DOHH2 (cell line): Measurements from ENCODE around the gene ZBTB12.

Experiments
- H3F3A ChIP-seq: fragments of 200-600 bp; sonication (generic), shearing (Covaris generic); 2 replicates; pipeline ENCODE4 v1.6.0; 2016; ENCODE audit warnings: antibody characterized with exemption, mild to moderate bottlenecking; ENCODE audit not compliant: control insufficient read depth, insufficient read depth
- H3K27ac ChIP-seq: fragments of 200-600 bp; sonication (generic); 2 replicates; pipeline ENCODE4 v1.5.1; 2014; ENCODE audit warnings: low read depth, mild to moderate bottlenecking, low read length, moderate library complexity
- H3K27me3 ChIP-seq: fragments of 200-600 bp; sonication (generic); 2 replicates; pipeline ENCODE4 v1.6.1; 2014; ENCODE audit warnings: mild to moderate bottlenecking, low read length, mixed read lengths; ENCODE audit not compliant: control insufficient read depth
- H3K36me3 ChIP-seq: fragments of 200-600 bp; sonication (generic); 2 replicates; pipeline ENCODE4 v1.6.1; 2014; ENCODE audit warnings: mild to moderate bottlenecking, low read length, moderate library complexity, mixed read lengths; ENCODE audit not compliant: control insufficient read depth
- H3K4me1 ChIP-seq: fragments of 200-600 bp; sonication (generic); 2 replicates; pipeline ENCODE4 v1.6.1; 2014; ENCODE audit warnings: mild to moderate bottlenecking, low read length, mixed read lengths; ENCODE audit not compliant: control insufficient read depth
- H3K4me2 ChIP-seq: fragments of 200-600 bp; sonication (generic); 2 replicates; pipeline ENCODE4 v1.6.0; 2014; ENCODE audit warnings: mild to moderate bottlenecking, low read length, moderate library complexity
- H3K4me3 ChIP-seq: fragments of 200-600 bp; sonication (generic); 2 replicates; pipeline ENCODE4 v1.5.1; 2014; ENCODE audit warnings: mild to moderate bottlenecking, low read length, mixed read lengths
- H3K79me2 ChIP-seq: fragments of 200-600 bp; sonication (generic); 2 replicates; pipeline ENCODE4 v1.6.1; 2014; ENCODE audit warnings: mild to moderate bottlenecking, low read length, mixed read lengths; ENCODE audit not compliant: control insufficient read depth
- H3K9me2 ChIP-seq: fragments of 200-600 bp; sonication (generic); replicated peaks from 2 replicates; pipeline ENCODE4 v1.6.1; 2014; ENCODE audit warnings: mild to moderate bottlenecking, low read length, mixed read lengths; ENCODE audit not compliant: control insufficient read depth
- H3K9me3 ChIP-seq: fragments of 200-600 bp; sonication (generic); 2 replicates; pipeline ENCODE4 v1.6.1; 2014; ENCODE audit warnings: antibody characterized with exemption, low read length, mixed read lengths; ENCODE audit not compliant: control insufficient read depth, insufficient read depth
- H4K20me1 ChIP-seq: fragments of 200-600 bp; sonication (generic); 2 replicates; pipeline ENCODE4 v1.6.0; 2014; ENCODE audit warnings: low read depth, mild to moderate bottlenecking, antibody characterized with exemption, low read length, moderate library complexity; ENCODE audit not compliant: control insufficient read depth, insufficient read depth
- CTCF ChIP-seq: fragments of 200-600 bp; sonication (generic); IDR thresholded peaks from one replicate; pipeline ENCODE4 v1.5.1; 2014; ENCODE audit warnings: antibody characterized with exemption, mild to moderate bottlenecking, low read depth, low read length; ENCODE audit not compliant: poor library complexity, severe bottlenecking
- EZH2phosphoT487 ChIP-seq: fragments of 200-600 bp; sonication (generic); IDR thresholded peaks from 2 replicates; pipeline ENCODE4 v1.6.1; 2017; ENCODE audit warnings: borderline replicate concordance, mild to moderate bottlenecking, antibody characterized with exemption, low read length, moderate library complexity, mixed read lengths

Gene ZBTB12

DNA sequence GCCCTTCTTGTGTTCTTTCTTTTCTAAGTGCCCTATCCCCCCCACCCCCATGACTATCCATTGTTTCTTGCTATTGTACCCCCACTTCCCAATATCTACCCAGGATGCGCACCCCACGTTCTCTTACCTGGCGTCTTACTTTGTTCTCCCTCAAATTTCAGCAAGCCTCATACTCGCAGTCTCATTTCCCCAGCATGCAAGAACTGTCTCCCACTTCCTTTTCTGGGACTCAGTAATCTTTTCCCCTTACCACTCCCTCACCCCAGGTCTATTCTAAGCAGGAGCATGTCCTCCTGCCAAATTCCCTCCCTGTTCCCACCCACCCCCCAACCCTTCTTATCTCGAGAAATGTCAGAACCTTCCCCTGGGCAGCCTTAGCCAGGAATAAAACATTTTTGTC, 2.7 kb downstream of the ZBTB12 start:
- Histone ChIP-seq H3K4me2 (peak overlapping the region; percentile 85), H3K27me3 (0 out of 2 replicates have a peak, but pooled peaks cover 3% of the 10 kb centered on the region), H3K4me1 (peaks cover 40% of the 10 kb centered on the region), H4K20me1 (no peaks in the 10 kb centered on the region), H3K4me3 (peak overlapping the region; percentile 18; the same call in 1 of the 2 replicates), H3K36me3 (peaks cover 27% of the 10 kb centered on the region), H3F3A (peaks cover 17% of the 10 kb centered on the region), H3K9me3 (no peaks in the 10 kb centered on the region), H3K79me2 (peaks cover 40% of the 10 kb centered on the region), H3K9me2 (no peaks in the 10 kb centered on the region), H3K27ac (no peak overlapping the region)
- no peak for TF ChIP-seq CTCF
- TF ChIP-seq EZH2phosphoT487: no peak

GRCh38 chr6:31898383-31899011, 3.4 kb downstream of the ZBTB12 start:
- peak overlapping the region; percentile 85 for H3K4me2 ChIP-seq
- TF ChIP-seq EZH2phosphoT487: no peak
- peak; percentile 24 for TF ChIP-seq CTCF
- H3K4me3 ChIP-seq: peak overlapping the region; percentile 86
- no peaks in the 10 kb centered on the region for H3K9me2 ChIP-seq
- peaks cover 13% of the 10 kb centered on the region for H3F3A ChIP-seq
- 0 out of 2 replicates have a peak, but pooled peaks cover 3% of the 10 kb centered on the region for H3K27me3 ChIP-seq
- peaks cover 31% of the 10 kb centered on the region for H3K36me3 ChIP-seq
- no peaks in the 10 kb centered on the region for H4K20me1 ChIP-seq
- H3K27ac ChIP-seq: peak overlapping the region; percentile 62
- peaks cover 40% of the 10 kb centered on the region for H3K4me1 ChIP-seq
- no peaks in the 10 kb centered on the region for H3K9me3 ChIP-seq
- peaks cover 40% of the 10 kb centered on the region for H3K79me2 ChIP-seq

DNA sequence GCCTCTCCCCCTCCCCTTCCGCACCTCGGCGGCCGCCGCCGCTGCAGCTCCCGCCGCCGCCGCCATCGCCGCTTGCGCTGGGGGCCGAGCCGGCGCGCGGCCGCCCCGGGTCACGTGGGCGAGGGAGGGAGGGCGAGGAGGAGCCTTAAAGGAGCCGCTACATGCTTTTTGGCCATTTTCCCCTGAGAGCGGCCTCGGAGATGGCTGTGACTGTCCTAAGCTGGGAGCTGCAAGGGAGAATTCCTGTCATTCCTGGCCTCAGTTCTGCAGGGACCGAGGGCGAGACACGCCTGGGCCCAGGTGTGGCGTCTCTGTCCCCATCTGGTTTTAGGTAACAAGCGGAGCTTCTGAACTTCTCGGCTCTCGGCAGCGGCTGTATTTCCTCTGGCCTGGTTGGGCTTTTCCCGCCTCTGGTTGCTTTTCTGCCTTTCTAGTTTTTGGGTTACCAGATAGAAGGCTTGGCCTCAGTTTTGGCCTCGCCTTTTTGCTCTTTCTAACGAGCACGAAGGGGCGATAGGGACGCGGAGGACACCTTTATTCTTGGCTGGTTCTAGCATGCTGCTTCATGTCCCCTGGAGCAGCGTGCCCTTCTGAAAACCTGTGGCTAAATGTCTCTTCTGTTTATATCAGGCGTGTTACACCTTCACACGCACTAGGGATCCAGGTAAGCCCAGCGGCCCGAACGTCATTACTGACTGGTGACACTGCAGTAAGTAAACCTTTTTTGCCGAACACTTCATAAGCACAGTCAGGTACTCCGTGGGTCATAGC, 4.1 kb downstream of the ZBTB12 start, which contains the start of gene EHMT2:
EHMT2 (minus strand) TSS at position 87 of the 771 bp plus-strand sequence; CDS start at position 66, 21 bp downstream.
- Histone ChIP-seq H3K9me2 (no peaks in the 10 kb centered on the region), H4K20me1 (no peaks in the 10 kb centered on the region), H3K9me3 (no peaks in the 10 kb centered on the region), H3K79me2 (peaks cover 40% of the 10 kb centered on the region), H3K27ac (peak within 1 kb of the TSS; percentile 62), H3F3A (peaks cover 9% of the 10 kb centered on the region), H3K36me3 (peaks cover 37% of the 10 kb centered on the region), H3K4me2 (peak within 1 kb of the TSS; percentile 85), H3K4me3 (peak within 1 kb of the TSS; percentile 86), H3K27me3 (no peaks in the 10 kb centered on the region), H3K4me1 (peaks cover 38% of the 10 kb centered on the region)
- TF ChIP-seq EZH2phosphoT487: no peak
- no peak for TF ChIP-seq CTCF
